NCI-H1694 (cell line): ENCODE results near the gene YARS1.

Experiments
- DNase-seq: peaks from one replicate; lab custom pipeline; 2025; lab: John Stamatoyannopoulos, UW

YARS1 gene

DNA sequence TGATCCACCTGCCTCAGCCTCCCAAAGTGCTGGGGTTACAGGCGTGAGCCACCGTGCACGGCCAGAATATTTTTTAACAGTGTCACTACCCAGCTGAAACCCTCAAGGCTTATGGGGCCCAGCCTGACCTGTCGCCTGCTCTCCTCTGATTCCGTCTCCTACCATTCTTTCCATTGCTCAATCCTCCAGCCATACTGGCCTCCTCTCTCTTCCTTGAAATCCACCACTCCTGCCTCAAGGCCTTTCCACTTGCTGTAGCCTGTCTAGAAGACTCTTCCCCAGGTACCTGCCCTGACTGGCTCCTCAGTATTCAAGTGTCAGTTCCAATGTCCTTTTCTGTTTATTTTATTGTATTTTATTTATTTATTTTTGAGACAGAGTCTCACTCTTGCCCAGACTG lies 53.9 kb downstream of the YARS1 start:
- no peak for DNase-seq

DNA sequence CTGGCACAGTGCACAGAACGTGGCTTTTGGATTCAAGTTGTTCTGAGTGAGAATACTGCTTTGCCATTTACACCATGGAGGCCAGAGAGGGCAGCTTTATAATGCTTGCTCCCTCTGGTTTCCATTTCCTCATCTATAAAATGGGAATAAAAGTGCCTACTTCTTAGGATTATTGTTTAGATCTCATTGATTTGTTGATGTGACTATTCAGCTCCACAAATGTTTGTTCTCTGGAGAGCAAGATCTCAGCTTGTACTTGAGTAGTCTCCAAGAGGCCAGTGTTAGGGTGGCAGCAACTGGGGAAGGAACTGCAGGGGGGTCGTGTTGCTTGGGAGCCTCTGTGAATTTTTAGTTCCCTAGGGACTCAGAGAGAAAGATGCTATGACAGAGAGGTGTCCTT lies 55.2 kb downstream of the YARS1 start:
- DNase-seq = no peak

DNA sequence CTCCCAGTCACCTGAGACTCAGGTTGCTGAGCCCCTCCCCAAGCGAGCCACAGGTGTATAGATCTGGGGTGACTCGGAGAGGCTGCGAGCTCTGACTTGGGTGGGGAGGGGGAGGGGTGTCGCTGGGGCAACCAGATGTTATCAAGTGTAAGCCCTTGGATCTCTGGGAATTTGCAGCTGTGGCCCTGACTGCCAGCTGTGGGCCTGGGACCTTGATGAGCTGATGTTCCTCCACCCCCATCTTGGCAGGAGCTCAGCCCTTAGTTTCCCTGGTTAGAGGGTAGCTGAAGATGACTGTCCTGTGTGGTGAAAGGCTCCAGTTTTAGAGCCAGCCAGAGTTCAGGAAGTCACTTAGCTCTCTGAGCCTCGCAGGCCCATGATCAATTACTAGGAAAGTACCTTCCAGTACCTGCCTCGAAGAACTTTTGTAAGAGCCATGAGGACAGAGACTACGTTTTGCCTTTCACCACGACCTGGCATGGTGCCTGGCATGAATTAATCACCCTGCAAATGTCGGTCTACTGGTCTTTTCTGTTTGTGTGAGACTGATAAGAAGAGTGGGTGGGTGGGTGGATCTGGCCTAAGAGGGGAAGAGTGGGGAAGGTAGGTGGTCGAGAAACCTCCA lies 55.8 kb downstream of the YARS1 start:
- DNase-seq = no peak

DNA sequence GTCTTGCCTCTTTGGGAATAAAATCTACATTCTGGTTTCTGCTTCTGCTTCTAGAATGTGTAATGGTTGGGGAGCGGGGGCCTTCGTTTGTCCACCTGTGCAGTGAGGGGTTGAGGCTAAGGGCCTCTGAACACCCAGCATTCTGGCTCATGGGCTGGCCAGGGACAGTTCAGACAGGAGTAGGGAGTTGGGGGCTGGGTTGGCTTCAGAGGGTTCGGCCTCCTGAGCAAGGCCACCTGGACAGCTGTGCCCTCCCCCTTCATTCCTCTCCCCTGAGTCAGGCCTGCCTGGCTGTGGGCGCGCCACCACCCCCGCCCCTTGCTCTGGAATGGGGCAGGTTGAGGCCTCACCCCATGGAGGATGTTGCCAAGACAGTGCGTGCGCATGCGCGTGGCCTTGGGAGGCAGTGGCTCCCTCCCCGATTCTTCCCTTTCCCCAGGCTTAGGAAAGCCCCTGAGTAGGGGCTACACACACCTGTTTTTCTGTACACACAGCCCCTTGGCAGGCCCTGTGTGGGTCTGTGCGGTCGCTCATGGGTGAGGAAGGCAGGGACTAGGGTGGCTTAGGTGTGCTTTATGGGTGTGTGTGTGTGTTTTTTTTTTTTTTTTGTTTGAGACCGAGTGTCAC lies 57.0 kb downstream of the YARS1 start:
- peak; percentile 35 for DNase-seq

DNA sequence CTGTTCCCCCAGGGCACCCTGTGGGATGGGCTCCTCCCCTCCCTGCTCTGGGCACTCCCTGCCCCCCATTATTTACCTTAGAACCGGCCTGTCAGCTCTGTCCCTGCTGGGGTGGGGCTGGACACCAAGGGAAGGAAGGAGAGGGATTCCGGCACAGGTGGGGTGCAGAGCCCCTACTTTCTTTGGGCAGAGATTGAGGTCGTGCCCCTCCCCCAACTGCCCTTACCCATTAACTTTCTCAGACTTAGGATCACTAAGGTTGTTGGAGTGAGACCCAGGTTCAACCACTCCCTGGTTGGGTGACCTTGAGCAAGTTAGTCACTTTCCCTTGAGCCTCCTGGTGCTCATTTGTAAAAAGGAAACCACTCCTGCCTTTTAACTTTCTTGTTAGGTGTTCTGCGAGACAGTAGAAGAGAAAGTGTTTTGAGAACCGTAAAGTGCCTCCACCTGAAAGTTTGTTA lies 57.6 kb downstream of the YARS1 start:
- no peak for DNase-seq

GRCh38 chr1:32758795-32759430 lies 58.2 kb downstream of the YARS1 start:
- no peak for DNase-seq

DNA sequence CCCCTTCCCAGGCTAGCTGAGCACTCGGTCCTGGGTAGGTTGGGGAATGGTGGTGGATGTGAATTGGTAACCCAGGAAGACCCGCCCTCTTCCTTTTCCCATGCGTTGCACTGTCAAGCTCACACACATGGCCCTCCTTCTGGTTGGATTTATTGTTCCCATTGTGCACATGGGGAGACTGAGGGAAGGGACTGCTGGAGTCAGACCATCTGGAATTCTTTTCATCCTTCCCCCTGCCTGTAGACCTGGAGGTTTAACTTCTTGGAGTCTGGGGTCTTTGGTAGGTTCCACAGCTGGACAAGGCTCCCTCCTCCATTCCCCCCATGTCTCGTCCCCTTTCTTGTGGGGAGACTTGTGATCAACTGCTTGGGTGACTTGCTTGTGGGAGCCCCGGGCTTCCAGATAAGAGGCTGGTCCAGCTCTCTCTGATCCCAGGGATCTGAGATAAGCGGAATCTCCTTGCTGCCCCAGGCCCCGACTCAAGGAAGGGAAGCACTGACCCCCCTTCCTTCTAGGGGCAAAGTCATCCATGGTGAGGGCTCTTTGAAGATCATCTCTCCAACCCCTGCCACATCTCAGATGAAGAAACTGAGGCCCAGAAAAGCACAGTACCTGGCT lies 58.9 kb downstream of the YARS1 start:
- DNase-seq = no peak

GRCh38 chr1:32757213-32757895 lies 59.8 kb downstream of the YARS1 start:
- no peak for DNase-seq

- DNase-seq = no peak
Measured at GRCh38 chr1:32755810-32756159, 61.4 kb downstream of the YARS1 start.

DNA sequence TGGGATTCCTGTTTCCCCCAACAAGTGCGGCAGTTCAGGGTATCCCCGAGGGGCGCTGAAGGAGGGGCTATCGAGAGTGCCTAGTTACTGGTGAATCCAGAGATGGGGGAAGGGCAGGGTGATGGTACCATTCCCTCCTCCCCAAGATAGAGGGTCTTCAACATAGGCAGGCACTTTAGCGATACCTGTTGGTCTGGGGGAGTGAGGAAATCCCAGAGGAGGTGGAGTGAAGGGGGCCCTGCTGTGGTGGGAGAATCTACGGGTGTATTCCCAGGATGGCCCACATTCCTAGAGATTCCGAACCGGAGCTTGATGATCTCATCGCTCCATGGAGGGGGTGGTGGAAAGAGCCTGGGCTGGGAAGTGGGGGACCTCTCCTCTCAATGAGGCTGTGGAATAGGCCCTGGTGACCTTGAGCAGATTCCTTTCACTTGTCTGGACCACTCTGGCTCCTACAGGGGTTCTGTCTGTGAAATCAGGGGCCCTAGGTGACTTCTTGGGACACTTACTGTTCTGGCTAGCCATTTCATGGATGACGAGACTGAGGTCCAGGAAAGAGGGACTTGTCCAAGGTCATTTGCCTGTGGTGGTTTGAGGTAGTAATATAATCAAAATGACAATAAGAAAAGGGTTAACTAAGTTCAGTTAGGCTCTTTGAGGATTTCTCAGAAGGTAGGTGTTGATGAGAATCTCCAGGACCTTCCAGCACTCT lies 61.9 kb downstream of the YARS1 start:
- DNase-seq = no peak

DNA sequence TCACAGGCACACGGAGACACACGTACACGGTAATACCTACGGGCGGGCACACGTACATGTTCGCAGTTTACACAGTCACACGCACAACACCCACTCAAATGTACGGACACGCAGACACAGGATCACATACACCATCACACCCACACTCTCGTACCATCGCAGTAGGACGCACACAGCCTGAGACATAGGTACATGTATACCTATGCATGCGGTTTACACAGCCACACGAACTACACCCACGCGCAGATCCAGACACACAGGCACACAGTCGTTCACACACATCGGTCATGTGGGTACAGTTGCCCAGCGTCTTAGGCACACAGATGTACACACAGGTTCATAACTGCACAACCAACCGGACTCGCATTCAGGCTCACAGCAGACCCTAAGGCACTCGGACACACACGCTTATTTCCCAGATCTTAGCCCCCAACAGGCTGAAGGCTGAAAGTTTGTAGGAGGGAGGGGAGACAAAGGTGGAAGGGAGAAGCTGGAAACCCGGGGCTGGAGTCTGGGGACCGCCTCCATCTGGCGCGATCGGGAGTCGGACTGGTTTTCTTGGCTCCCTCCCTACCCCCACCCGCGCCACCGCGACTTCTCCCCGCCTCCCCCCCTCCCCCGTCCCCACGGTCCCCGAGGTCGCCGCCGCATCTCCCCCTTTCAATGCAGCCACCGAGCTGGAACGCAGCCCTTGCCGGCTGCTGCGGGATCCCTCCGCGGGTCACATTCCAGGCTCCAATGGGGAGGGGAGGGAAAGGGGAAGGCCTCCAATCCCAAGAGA lies 62.7 kb downstream of the YARS1 start:
- DNase-seq = no peak

GRCh38 chr1:32753532-32754316 lies 63.4 kb downstream of the YARS1 start:
- no peak for DNase-seq

DNA sequence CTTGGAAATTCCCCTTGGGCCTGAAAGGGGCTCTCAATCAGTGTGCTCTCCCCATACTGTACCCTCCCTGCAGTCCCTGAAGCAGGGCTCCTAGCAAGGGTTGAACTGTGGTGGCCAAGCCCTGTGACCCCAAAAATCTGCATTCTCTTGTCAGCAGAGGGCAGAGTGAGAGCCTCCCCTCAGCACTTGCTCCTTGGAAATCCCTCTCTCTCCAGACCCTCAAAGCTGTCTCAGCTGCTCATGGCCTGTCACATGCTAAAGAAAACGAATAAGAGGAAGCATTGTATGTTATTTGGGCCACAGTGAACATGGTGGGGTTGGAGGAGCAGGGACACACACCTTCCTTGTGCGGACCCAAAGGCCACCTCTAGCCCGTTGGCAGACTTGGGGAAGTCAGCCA lies 67.4 kb downstream of the YARS1 start:
- DNase-seq = no peak

DNA sequence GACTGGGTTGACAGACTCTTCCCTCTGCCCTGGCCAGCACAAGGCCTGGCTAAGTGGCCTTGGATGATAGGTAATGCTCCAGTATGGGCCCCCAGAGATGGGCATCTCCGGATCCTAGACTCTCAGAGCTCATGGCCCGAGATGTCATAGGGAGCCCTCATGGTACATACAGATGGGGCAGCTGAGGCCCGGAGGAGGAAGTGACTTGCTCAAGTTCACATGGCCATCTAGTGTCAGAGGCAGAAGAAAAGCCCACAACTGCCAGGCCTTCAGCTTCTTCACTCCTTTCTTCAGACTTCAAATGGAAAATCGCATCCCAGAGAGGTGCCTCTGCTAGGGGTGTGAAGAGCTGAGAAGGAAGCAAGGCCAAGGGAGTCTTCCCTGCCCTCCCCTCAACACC lies 67.8 kb downstream of the YARS1 start:
- no peak for DNase-seq

- DNase-seq = no peak
Measured at GRCh38 chr1:32748926-32749325, 68.2 kb downstream of the YARS1 start.

DNA sequence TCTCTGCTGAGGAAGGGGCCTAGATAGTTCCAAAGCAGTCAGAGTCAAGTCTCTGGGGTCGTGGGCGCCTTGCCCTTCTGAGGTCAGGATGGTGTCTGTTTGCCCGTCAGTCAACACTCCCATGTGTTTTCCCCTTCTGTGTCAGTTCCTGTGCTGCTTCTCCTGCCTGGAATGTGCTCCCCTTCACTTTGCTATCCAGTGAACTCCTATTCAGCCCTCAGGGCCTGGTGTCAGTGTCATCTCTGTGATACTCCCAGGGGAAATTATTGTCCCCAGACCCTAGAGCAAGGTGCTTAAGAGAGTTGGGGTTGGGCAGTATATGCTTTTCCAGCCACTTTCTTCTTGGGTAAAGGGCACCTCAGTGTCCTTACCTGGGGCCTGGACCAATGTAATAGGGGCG lies 68.8 kb downstream of the YARS1 start:
- DNase-seq = no peak

- DNase-seq = no peak
Measured at GRCh38 chr1:32746130-32746529, 71.0 kb downstream of the YARS1 start.

GRCh38 chr1:32744071-32744425 lies 73.1 kb downstream of the YARS1 start:
- no peak for DNase-seq

GRCh38 chr1:32743380-32744070 lies 73.6 kb downstream of the YARS1 start:
- DNase-seq = no peak

DNA sequence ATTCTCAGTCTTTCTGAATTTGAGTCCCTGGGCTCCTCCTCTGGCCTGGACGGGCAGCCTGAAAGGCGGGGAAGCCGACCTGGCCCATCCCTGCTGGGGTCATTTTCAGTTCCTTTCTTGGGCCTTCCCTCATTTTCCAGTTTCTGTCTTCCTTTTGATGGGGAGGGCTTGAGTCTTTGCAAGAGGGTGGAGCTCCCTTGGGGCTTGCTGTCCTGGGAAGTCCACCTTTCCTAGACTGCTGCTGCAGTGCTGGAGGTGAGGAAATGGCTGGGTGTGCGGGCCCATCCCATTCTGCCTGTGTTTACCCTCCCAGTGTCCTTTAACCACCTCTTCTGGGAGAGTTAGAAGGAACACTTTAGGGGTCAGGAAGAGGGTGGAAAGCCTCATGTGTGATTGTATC lies 74.2 kb downstream of the YARS1 start:
- no peak for DNase-seq
